GM21423 (cell line): ENCODE measurements around the gene RAB5B.
"Not testable (repeated sequence)": the region's sequence is repeated elsewhere in the genome, so short reads cannot be mapped to it uniquely, and the experiment has no call there.

Source experiments
- ATAC-seq: cut with Tn5 transposase; IDR thresholded peaks from one replicate; pipeline ENCODE4 v1.9.1; 2021; ENCODE audit warnings: mild to moderate bottlenecking, moderate library complexity; ENCODE audit not compliant: unreplicated experiment

The RAB5B gene

DNA sequence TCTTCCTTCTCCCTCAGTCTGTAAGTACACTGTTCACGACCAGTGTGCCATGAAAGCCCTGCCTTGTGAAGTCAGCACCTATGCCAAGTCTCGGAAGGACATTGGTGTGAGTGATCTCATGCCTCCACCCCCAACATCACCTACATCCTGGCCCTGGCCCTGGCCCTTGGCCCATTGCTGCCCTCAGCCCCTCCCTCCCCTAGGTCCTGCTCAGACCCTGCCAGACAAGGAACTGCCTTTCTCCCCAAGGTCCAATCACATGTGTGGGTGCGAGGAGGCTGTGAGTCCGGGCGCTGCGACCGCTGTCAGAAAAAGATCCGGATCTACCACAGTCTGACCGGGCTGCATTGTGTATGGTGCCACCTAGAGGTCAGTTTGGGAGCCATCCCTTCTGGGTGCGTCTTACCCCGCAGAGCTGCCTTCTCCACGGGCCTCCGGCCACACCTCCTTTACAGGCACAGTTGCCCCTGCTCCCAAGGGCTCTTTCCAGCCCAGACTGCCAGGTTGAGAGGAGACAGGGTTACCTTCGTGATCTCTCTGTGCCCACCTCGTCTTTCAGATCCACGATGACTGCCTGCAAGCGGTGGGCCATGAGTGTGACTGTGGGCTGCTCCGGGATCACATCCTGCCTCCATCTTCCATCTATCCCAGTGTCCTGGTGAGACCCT lies 33.7 kb upstream of the RAB5B start:
- ATAC-seq: peak; percentile 89

DNA sequence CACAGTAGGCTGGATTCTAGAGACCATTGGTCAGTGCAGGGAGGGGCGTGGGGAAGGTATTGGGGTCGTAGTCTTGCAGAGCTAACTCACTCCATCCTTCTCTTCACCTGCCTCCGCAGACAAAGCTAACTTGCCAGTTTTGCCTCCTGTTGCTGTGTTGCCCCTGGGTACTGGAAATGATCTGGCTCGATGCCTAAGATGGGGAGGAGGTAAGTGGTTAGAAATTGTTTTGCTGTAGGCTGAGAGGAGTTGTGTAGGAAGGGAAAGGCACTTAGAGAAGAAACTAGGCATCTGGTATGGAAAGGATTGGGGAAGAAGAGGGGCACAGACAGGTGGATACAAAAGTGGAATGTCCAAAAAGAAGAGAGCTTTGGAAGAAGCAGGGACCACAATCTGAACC lies 31.8 kb upstream of the RAB5B start:
- no peak for ATAC-seq

DNA sequence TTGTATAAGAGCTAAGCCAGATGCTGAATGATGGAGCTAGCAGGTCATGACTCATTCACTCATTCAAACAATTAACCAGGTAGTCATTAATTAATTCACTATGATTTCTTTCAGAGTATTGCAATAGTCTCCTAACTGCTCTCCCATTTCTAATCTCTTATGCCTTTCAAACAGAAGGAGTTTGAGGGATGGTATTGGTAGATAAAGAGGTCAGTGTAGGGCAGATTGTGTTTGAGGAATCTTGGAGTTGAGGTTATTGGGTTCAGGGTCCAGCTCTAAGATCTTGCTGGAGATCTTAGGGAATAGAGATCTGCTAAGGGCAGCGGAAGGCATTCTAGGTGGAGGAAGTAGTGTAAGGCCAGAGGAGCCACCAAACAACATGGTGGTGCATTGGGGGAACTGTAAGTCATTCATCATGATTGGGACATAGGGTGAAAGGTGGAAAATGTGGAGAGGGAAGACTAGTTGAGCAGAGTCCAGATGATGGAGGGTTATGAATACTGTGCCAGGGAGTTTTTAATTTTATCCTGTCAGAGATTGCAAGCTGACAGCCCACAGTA lies 31.2 kb upstream of the RAB5B start:
- ATAC-seq: no peak

GRCh38 chr12:55946553-55946952 lies 27.3 kb upstream of the RAB5B start:
- ATAC-seq: no peak

DNA sequence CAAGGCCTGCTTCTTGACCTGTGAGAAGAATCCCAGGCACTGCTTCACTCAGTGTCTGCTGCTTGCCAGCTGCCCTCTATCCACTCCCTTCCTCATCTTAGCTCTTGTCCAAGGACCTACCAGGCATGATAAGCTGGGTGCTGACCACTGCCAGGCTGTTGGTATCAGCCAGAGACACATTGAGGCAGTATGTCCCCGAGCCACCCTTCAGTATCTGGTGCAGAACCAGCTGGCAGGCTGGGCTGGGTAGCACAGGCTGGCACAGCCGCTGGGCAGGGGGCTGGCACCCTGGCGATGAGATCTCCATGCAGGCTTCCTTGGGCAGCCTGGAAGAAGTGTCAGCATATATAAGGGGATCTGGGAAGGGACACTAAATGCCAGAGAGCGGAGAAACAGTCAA lies 18.5 kb upstream of the RAB5B start:
- no peak for ATAC-seq

DNA sequence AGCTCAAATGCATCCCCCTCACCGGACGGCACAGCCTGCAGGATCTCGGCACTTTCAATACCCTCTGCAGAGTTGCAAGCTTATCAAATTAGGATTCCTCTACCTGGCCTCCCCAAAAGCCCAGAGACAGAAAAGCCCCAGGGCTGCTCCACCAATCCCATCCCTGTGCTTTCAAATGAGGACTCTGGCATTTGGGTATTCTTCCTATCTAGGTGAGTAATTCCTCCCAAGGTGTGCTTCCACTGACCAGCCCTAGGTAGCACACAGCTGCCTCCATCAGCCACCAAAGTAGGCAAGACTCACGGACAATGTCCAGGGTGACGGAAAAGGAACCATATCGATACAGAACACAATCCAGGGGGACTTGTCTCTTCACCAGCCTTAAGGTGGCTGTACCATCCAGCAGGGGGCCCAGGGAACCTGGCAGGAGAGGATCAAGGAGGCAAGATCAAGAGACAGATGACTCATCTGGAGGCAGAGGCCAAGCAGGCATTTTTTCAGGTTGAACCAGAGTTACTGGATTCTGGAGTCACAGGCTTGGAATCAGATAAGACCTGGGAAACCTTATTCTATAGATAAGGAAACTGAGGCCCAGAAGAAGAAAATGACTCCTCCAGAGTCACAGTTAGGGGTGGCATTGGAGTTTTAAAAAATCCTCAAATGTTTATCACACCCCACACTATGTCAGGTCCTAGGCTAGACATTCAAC lies 17.9 kb upstream of the RAB5B start:
- ATAC-seq: no peak

DNA sequence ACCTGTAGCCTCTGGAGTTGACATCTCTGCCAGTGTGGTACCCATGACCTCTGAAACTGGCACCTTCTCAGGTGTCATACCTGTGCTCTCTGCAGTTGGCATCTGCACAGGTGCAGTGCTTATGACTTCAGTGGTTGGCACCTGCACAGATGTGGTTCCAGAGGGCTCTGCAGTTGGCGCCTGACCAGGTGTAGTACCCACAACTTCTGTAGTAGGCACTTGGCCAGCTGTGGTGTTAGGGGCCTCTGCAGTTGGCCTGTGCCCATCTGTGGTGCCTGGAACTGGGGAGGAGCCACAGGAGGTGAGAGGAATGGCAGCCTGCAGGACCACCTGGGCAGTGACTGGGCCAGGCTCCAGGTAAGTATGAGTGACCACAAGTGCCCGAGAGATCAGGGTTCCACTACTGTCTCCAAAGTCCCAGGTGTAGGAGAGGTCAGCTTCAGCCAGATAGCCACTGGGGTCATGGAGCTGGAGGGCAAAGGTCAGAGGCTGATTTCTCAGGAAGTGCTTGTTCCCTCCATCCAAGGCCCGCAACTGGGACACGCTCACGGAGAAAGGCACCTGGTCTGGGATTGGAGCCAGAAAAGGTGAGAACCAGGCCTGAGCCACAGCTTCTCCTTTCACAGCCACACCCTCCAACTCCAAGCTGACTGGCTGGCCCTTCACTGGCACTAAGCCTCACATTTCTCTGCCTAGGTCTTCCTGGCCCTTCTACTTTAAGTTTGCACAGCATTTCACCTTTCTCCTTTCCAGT lies 16.6 kb upstream of the RAB5B start:
- ATAC-seq: no peak

- no peak for ATAC-seq
Measured at GRCh38 chr12:55963760-55964159, 10.1 kb upstream of the RAB5B start.

GRCh38 chr12:55965240-55965639 lies 8.6 kb upstream of the RAB5B start:
- ATAC-seq: no peak

DNA sequence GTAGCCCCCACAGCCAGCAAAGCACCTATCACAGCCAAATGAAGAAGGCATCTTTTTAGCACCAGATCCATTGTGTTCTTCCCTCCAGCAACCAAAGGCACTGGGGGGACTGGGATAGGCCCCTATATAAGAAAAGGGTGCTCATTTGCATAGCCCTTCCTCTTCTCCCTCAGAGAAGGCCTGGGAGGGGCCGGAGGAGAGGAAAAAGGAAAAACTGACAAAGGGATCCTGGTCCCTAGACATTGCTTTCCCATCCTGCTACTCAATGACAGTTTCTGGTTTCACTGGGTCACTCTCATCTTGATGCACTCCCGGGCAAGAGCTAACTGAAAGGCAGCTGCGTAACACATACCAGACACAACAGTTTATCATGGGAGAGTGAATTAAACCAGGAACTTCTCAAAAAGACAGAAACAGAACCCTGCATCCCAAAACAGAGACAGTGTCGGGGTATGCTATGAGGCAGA lies 7.9 kb upstream of the RAB5B start, which contains the start of gene PMEL:
Gene PMEL (minus strand): TSS at position 102 of the 467 bp plus-strand sequence. CDS start 31 bp downstream, at position 71.
- no peak for ATAC-seq

DNA sequence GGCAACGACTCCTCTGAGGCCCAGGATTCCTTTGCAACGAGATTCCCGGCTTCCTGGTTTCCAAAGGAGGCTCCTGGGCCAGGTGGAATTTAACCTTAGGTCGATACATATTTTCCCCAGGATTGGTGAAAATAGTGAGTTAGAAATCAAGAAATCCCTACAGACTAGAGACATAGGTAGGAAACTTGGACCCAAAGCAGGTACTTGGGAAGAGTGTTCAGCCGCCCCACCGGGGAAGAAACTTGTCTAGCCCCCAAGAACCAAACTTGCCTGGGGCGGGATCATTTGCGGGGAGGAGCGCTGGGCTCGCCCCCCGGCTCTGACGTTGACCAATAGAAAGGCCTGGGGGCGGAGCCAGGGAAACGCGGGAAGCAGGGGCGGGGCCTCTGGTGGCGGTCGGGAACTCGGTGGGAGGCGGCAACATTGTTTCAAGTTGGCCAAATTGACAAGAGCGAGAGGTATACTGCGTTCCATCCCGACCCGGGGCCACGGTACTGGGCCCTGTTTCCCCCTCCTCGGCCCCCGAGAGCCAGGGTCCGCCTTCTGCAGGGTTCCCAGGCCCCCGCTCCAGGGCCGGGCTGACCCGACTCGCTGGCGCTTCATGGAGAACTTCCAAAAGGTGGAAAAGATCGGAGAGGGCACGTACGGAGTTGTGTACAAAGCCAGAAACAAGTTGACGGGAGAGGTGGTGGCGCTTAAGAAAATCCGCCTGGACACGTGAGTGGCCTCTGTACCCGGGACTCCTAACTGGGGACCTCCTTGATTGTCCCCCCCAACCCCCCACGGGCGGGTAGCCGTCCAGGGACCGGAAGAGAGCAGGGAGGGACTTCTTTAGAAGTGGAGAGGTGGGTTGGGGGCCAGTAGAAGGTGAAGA lies 7.2 kb upstream of the RAB5B start, which contains the start of gene CDK2:
Gene CDK2 (plus strand): TSS at position 423 of the 874 bp plus-strand sequence. CDS start 179 bp downstream, at position 602.
- peak; percentile 97 for ATAC-seq

DNA sequence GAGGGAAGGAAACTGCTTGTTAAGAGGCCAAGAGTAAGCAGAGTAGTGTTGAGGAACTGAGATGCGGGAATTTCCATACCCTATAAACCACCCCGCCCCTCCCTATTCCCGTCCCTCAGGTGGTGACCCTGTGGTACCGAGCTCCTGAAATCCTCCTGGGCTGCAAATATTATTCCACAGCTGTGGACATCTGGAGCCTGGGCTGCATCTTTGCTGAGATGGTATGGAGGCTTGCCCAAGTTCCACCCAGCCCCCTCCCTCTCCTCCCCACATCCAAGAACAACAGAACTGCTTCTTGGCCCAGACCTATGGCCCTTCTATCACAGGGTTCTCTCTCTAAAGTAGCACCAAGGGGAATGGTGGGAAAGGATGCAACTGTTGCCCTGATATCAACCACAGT lies 4.5 kb upstream of the RAB5B start:
- ATAC-seq: no peak

GRCh38 chr12:55970775-55971174 lies 3.1 kb upstream of the RAB5B start:
- no peak for ATAC-seq

- no peak for ATAC-seq
Measured at GRCh38 chr12:55972042-55972441, 1.8 kb upstream of the RAB5B start.

DNA sequence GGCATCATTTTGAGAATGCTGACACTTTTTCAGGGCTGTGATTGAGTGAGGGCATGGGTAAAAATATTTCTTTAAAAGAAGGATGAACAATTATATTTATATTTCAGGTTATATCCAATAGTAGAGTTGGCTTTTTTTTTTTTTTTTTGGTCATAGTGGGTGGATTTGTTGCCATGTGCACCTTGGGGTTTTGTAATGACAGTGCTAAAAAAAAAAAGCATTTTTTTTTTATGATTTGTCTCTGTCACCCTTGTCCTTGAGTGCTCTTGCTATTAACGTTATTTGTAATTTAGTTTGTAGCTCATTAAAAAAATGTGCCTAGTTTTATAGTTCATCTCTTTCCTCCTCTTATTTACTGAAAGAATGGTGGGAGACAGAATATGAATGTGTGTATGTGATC lies 1.4 kb upstream of the RAB5B start:
- ATAC-seq: no peak

DNA sequence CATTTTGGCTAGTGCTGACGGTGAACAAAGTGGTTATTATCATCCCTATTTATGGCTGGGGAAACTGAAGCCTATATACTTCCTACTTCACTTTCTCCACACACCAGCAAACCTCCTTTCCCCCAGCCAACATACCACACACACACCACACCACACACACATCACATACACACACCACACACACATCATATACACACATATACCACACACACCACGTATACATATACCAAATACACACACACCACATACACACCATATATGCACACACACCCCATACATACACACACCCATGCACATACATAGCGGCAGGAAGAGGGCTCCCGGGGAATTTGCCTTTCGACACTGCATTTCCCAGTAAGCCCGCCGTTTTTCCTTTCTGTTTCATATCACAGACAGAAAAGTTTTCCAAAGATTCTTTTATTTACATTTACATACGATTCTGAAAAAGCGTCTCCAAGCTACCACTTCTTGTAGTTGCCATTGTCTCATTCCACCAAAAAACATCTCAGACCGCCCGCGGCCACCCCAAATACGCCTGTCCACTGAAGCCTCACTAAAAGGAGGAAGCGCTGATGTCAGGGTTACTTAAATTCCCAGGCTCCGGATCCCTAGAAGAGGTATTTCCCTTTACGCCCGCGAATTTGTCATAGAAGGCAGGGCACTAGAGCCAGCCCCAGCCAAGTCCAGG lies 823 bp upstream of the RAB5B start:
- ATAC-seq: no peak

GRCh38 chr12:55974308-55974730 lies 441 bp downstream of the RAB5B start:
- peak; percentile 10 for ATAC-seq

GRCh38 chr12:55978393-55978792 lies 4.5 kb downstream of the RAB5B start:
- no peak for ATAC-seq

DNA sequence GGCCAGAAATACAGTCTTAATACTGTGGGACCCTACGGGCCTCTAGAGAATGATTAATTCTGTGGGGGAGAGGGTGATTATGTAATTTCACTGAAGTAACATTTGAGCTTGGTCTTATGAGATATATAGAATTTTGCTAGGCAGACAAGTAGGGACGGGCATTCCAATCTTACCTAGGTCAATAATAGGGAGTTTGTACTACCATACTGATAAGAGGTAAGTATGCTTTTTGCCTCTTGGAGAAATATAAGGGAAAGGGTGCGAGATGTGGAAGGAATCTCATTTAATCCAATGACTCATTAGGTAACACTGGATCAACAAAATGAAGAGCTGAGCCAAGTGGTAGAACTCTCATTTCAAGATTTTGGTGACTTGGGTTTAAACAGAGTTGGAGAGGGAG lies 5.2 kb downstream of the RAB5B start:
- ATAC-seq: no peak

GRCh38 chr12:55981882-55982281 lies 8.0 kb downstream of the RAB5B start:
- not testable (repeated sequence) for ATAC-seq
